Measurements from ENCODE around the gene ZDHHC15. TPM values are rescaled to one million over a fixed set of nuclear protein-coding genes. Genes with fewer than 3 reads are reported as not detected.
"Not testable (repeated sequence)": the region's sequence is repeated elsewhere in the genome, so short reads cannot be mapped to it uniquely, and the experiment has no call there.

ZDHHC15 gene, protein sequence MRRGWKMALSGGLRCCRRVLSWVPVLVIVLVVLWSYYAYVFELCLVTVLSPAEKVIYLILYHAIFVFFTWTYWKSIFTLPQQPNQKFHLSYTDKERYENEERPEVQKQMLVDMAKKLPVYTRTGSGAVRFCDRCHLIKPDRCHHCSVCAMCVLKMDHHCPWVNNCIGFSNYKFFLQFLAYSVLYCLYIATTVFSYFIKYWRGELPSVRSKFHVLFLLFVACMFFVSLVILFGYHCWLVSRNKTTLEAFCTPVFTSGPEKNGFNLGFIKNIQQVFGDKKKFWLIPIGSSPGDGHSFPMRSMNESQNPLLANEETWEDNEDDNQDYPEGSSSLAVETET
- total RNA-seq: 1.8 TPM
- long read RNA-seq, partial matches to known transcripts: 0 of 3 reads
- long read RNA-seq, other reads (novel, unspliced or antisense): 3 of 3 reads

DNA sequence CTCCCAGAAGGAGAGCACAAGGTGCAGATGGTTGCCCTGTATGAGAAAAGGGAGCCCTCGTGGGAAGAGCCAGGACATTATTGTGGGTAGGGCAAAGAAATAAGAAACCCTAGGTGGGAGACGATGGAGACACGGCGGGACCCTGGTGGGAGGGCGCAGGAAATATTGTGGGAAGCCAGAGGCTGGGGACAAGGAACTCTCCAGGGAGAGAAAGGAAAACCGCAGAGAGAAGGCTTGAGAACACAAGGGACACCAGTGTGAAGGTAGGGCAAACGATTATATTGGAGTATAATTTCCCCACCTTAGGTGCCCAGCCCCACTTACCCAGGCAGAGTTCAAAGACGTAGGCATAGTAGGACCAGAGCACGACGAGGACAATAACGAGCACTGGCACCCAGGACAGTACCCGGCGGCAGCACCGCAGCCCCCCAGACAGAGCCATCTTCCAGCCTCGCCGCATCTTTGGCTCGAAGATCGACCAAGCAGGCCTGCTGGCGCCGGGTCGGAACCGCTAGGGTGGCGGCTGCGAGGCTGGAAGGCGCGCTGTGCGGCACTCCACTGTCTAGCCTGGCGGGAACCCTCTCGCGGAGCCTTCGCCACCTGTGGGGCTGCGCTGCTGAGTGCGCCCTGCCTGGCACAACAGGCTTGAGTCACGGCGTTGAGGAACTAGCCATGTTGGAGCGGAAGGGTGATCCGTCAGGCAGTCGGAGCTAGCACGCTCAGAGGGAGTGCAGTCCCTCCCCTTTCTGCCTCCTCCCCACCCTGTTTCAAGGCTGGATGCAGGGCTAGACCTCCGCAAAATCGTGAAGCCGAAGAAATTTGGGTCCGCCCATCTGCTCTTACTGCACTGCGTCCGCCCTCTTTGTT is at the start of gene ZDHHC15:
Gene ZDHHC15 (minus strand): TSS at position 473 of the 867 bp plus-strand sequence. CDS start 13 bp downstream, at position 460.
- intact Hi-C loops (cut with DNase I): no loop called here
- Histone ChIP-seq H3K27me3 (ENCODE audit: low read depth) (no peaks in the 10 kb centered on the region), H3K4me3 (peak within 1 kb of the TSS; percentile 57), H3K27ac (peak within 1 kb of the TSS; percentile 58), H3K4me1 (peaks cover 6% of the 10 kb centered on the region), H3K36me3 (no peaks in the 10 kb centered on the region), H3K9me3 (no peaks in the 10 kb centered on the region)
- DNase-seq: peak; percentile 67
- ATAC-seq: peak; percentile 97
- TF ChIP-seq, protein P1, sequence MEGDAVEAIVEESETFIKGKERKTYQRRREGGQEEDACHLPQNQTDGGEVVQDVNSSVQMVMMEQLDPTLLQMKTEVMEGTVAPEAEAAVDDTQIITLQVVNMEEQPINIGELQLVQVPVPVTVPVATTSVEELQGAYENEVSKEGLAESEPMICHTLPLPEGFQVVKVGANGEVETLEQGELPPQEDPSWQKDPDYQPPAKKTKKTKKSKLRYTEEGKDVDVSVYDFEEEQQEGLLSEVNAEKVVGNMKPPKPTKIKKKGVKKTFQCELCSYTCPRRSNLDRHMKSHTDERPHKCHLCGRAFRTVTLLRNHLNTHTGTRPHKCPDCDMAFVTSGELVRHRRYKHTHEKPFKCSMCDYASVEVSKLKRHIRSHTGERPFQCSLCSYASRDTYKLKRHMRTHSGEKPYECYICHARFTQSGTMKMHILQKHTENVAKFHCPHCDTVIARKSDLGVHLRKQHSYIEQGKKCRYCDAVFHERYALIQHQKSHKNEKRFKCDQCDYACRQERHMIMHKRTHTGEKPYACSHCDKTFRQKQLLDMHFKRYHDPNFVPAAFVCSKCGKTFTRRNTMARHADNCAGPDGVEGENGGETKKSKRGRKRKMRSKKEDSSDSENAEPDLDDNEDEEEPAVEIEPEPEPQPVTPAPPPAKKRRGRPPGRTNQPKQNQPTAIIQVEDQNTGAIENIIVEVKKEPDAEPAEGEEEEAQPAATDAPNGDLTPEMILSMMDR (IDR thresholded peaks at IDR 0.05): no peak

DNA sequence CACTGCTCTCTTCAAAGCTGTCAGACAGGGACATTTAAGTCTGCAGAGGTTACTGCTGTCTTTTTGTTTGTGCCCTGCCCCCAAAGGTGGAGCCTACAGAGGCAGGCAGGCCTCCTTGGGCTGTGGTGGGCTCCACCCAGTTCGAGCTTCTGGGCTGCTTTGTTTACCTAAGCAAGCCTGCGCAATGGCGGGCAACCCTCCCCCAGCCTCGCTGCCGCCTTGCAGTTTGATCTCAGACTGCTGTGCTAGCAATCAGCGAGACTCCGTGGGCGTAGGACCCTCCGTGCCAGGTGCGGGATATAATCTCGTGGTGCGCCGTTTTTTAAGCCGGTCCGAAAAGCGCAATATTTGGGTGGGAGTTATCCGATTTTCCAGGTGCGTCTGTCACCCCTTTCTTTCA is 37.7 kb upstream of the ZDHHC15 start:
- not testable (repeated sequence) for ATAC-seq, DNase-seq, H3K36me3 ChIP-seq

DNA sequence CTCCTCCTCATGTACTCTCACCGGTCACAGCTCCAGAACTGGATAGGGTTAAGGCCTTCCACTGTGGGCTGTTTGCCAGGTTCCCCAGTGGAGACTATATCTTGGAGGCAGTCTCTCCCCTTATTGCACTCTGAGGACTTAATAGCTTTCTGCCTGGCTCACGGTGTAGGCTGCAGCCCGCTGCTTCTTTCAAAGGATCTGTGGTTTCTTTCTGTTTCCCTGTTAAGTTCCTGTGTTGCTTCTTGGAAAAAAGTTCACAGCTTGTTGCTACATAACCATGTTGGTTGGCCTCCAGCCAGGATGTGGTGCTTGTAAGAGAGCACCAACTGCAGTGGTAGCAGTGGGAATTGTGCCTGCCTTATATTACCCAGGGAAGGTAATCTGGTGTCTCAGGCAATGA is 24.9 kb upstream of the ZDHHC15 start:
- no peaks in the 10 kb centered on the region for H3K36me3 ChIP-seq
- intact Hi-C loops (cut with DNase I): no loop called here
- H3K4me3 ChIP-seq: no peak overlapping the region
- DNase-seq: peak; percentile 71
- no peaks in the 10 kb centered on the region for H3K4me1 ChIP-seq
- H3K27me3 ChIP-seq (ENCODE audit: low read depth): no peaks in the 10 kb centered on the region
- no peak overlapping the region for H3K27ac ChIP-seq
- TF ChIP-seq, protein P1 (IDR thresholded peaks at IDR 0.05): no peak
- peak; percentile 49 to 65 for ATAC-seq
- no peaks in the 10 kb centered on the region for H3K9me3 ChIP-seq

More for the DNA sequence above, 37.7 kb upstream of the ZDHHC15 start:
- H3K27ac ChIP-seq; H3K27me3 ChIP-seq (ENCODE audit: low read depth); H3K4me1 ChIP-seq; H3K9me3 ChIP-seq; intact Hi-C loops (cut with DNase I); H3K4me3 ChIP-seq: not testable (repeated sequence)

DNA sequence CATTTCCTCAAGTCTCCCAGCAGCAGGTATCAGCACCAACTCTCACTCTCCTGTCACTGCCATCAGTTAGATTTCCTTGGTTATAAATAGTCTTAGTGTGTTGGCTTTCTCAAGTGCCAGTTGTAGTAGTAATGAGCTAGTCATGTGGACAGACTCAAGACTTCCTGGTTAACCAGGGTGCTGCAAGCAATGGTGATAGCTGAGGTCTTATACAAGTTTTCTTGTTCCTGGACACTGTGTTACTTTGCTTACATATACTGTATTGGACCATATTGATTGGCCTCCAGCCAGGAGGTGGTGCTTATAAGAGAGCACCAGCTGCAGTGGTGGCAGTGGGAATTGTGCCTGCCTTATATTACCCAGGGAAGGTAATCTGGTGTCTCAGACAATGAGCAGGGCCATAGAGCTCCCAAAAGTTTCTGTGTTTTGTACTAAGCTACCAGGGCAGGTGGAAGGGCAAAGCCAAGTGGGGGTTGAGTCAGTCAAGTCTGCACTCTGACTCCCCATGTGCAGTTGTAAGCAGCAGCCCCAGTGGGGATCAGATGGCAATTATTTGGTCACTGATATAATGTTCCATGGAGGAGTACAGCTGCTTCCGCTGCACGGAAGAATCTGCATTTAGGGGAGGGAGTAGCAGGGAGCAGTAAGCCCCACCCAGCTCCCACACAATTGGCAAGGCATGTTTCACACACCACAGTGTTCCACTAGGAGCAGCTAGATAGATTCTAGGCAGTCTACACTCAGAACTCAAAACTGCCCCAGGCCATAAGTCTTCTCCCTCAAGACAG is 24.1 kb upstream of the ZDHHC15 start:
- ATAC-seq (peak; percentile 41 to 52), DNase-seq (no peak)
- Histone ChIP-seq H3K4me1 (no peaks in the 10 kb centered on the region), H3K27ac (no peak overlapping the region), H3K9me3 (no peaks in the 10 kb centered on the region), H3K27me3 (ENCODE audit: low read depth) (no peaks in the 10 kb centered on the region), H3K36me3 (no peaks in the 10 kb centered on the region), H3K4me3 (no peak overlapping the region)
- TF ChIP-seq, protein P1 (IDR thresholded peaks at IDR 0.05): no peak
- intact Hi-C loops (cut with DNase I): no loop called here

DNA sequence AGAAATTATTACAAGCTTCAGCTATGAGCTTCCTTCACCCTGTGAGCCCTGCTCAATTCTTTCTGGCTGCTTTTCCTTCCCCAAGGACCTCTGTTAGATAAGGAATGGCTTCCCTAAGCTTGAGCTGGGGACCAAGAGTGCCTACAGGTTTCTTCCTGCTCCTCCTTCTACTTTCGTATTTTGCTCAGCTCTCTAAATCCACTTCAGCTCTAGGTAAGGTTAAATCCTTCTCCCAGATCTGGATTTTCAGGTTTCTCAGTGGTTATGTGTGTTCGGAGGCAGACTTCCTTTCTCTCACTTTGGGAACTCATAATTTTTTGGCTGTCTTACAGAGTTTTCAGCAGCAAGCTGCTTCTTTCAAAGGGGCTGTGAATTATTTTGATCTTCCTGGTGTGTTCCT is 21.9 kb upstream of the ZDHHC15 start:
- TF ChIP-seq, protein P1 (IDR thresholded peaks at IDR 0.05): no peak
- intact Hi-C loops (cut with DNase I): no loop called here
- DNase-seq (no peak), ATAC-seq (peak; percentile 53)
- Histone ChIP-seq H3K4me1 (no peaks in the 10 kb centered on the region), H3K9me3 (no peaks in the 10 kb centered on the region), H3K27me3 (ENCODE audit: low read depth) (no peaks in the 10 kb centered on the region), H3K36me3 (no peaks in the 10 kb centered on the region), H3K27ac (no peak overlapping the region), H3K4me3 (no peak overlapping the region)
